ENCODE data around the gene TBX21.

The TBX21 gene, protein sequence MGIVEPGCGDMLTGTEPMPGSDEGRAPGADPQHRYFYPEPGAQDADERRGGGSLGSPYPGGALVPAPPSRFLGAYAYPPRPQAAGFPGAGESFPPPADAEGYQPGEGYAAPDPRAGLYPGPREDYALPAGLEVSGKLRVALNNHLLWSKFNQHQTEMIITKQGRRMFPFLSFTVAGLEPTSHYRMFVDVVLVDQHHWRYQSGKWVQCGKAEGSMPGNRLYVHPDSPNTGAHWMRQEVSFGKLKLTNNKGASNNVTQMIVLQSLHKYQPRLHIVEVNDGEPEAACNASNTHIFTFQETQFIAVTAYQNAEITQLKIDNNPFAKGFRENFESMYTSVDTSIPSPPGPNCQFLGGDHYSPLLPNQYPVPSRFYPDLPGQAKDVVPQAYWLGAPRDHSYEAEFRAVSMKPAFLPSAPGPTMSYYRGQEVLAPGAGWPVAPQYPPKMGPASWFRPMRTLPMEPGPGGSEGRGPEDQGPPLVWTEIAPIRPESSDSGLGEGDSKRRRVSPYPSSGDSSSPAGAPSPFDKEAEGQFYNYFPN

DNA sequence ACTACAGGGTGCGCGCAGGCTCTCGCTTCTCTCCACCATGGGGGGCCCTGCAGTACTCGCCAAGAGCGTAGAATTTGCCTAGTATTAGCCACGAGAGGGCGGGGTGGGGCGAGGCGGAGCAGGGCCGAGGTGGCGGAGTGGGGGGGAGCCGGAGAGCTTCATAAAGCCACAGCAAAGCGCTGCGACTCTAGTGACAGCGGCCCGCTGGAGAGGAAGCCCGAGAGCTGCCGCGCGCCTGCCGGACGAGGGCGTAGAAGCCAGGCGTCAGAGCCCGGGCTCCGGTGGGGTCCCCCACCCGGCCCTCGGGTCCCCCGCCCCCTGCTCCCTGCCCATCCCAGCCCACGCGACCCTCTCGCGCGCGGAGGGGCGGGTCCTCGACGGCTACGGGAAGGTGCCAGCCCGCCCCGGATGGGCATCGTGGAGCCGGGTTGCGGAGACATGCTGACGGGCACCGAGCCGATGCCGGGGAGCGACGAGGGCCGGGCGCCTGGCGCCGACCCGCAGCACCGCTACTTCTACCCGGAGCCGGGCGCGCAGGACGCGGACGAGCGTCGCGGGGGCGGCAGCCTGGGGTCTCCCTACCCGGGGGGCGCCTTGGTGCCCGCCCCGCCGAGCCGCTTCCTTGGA, at the start of gene TBX21:
TSS of gene TBX21 (plus strand) at position 190 of the 627 bp plus-strand sequence. CDS start at position 409, 219 bp downstream.
- peak; percentile 91 to 95 for DNase-seq (ENCODE audit: low read depth in 2 of 2)

DNA sequence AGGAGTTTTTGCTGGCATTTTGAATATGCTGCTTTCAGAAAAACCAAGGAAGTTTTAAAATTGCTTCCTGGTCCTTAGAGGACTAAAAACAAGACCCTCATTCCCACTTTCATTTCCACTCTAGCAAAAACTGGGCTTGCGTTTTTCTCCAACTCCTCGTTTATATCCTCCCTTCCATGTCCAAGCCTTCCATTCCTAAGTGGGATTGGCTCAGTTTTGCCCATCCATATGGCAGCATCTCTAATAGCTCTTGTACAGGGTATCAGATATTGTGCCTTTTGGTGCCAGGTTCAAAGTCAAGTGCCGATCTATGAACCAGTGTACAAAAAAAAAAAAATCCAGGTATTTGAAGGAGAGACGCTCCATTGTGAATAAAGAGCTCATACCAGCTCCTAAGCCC, 49.0 kb upstream of the TBX21 start:
- DNase-seq (ENCODE audit: low read depth in 2 of 2) = no peak

DNA sequence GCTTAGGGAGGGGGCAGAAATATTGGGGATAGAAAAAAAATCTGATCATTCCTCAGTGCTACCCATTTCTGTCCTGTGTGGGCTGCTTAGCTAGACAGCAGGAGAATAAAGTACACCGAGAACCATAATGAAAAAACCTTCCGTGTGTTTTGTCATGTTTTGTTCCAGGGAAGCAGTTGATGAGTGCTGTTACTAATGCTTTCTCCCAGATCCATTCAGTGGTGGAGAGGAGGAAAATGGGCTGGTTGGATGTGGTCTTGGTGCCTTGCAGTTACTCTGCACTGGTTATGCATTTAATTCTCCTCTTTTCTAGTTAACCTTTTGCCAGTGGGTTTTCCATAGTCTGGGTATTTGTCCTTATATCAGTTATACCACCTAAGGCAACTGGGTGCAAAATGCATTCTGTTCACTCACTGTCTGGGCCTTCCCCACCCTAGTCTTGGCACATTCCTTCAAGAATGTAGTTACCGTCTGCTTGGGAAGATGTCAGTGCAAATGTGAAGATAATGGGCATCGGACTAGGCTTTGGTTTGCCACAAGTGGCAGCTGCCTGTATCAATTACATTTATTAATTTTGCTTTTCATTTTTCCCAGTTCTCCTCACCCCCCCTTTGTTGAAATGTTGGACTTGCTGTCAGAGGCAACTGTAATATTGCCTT, 48.4 kb upstream of the TBX21 start:
- DNase-seq (ENCODE audit: low read depth in 2 of 2) = no peak

DNA sequence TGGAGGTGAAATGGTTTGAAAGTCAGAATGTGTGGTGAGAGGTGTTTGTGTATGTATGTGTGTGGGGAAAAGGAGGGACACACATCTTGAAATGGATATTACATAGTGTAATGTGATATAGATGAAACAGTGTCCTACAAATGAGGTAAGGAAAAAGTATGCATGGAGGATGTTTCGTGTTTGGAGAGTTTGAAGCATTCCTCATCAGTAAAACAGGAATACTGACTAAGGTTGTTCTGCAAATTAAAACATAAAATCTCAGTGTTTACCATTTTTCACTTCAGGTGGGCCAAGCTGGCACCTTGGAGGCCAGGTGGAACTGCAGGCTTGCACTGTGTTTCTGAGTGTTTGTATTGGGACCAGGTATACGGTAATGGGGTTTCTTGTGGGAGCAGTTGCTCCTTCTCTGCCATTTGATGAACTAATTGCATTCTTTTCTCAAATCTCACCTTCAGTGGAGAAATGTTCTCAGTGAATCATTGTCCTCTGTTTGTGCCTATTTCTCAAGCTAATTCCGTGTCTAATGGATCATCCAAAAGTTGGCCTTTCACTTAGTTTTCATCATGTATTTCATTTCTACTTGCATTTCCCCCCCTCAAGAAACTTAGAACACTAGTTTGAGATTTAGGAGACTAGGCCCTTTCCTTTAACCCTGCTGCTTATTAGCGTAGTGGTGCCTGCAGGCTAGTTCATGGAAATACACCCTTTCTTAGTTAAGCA, 47.3 kb upstream of the TBX21 start:
- no peak for DNase-seq (ENCODE audit: low read depth in 2 of 2)

DNA sequence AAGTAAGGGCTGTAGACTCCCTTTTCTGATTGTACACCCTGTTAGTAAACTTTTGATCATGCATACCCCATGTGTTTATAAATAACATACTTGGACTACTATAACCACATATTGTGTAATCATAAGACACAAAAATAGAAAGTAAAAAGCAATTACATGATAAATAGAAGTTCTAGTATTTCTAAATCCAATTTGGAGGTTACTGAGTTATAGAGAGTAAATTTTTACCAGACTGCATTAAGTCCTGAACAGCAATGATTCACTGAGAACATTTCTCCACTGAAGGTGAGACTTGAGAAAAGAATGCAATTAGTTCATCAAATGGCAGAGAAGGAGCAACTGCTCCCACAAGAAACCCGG, 46.8 kb upstream of the TBX21 start:
- DNase-seq (ENCODE audit: low read depth in 2 of 2) = no peak

DNA sequence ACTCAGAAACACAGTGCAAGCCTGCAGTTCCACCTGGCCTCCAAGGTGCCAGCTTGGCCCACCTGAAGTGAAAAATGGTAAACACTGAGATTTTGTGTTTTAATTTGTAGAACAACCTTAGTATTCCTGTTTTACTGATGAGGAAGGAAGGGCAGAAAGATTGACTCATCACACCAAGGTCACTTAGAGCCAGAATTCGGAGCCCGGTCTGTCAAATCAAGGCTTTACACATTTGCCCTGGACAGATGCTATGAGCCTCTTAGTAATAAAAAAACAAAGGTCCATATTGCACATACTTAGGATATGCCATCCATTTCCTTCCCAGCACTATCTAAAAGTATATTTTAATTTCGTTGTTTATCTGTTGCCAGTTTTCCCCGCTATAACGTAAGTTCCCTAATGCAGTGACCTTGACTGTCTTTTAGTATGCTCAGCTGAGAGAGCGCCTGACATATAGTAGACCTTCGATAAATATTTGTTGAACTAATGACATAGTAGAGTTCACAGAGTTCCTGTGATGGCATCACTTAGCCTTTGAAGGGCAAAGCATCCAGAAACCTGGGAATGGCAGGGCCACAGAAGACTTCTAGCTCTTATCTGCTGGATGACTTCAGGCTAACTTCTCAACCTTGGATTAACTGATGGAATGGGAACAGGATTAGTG, 46.2 kb upstream of the TBX21 start:
- no peak for DNase-seq (ENCODE audit: low read depth in 2 of 2)

DNA sequence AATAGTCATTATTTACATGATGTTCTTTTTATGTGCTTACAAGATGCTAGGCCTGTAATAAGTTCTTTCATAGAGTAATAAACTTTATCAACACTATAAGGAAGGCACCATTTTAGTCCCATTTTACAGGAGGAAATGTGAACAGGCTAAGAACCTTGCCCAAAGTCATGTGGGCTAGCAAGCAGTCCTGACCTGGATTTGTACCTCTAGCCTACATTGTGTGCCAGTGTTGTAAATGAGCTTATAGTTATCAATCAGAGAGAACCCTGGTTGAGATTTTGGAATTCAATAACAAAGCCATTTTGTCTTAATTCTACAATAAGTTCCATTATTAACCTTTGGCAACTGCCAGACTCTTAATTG, 45.7 kb upstream of the TBX21 start:
- no peak for DNase-seq (ENCODE audit: low read depth in 2 of 2)

DNA sequence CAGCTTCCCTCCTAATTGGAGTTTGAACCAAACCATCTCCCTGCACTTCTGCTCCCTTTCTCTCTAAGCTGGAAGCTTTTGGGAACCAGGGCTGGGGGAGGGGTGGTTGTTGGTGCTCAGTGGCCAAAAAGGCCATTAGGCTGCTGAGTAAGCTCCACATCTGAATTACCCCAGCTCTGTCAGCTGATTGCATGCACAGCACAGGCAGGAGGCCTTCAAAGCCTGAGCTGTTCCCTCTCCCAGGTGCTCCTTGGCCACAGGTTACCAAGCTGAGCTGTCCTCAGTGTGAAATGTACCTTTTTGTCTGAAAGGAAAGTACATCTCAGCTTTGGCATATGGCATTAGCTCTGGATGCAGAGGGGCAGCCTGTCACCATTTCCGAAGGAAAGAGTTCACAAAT, 45.3 kb upstream of the TBX21 start:
- DNase-seq (ENCODE audit: low read depth in 2 of 2) = no peak

DNA sequence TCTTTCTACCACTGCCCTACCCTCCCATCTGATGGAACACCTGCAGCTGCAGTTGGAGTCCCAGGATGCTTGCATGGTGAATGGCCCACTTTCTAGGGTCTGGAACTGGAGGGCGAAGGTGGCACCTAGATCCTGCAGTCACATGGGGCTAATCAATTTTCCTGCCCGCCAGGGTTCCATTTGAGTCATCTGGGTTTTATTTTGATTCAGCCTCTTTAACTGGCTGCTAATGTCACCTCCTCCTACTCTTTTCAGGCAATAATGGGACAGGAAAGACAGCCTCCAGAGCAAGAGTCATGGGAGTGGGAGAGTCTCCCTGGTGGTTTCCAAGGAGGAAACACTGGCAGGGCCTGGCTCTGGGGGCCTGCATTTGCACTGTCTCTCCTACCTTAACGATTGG, 42.9 kb upstream of the TBX21 start:
- no peak for DNase-seq (ENCODE audit: low read depth in 2 of 2)

DNA sequence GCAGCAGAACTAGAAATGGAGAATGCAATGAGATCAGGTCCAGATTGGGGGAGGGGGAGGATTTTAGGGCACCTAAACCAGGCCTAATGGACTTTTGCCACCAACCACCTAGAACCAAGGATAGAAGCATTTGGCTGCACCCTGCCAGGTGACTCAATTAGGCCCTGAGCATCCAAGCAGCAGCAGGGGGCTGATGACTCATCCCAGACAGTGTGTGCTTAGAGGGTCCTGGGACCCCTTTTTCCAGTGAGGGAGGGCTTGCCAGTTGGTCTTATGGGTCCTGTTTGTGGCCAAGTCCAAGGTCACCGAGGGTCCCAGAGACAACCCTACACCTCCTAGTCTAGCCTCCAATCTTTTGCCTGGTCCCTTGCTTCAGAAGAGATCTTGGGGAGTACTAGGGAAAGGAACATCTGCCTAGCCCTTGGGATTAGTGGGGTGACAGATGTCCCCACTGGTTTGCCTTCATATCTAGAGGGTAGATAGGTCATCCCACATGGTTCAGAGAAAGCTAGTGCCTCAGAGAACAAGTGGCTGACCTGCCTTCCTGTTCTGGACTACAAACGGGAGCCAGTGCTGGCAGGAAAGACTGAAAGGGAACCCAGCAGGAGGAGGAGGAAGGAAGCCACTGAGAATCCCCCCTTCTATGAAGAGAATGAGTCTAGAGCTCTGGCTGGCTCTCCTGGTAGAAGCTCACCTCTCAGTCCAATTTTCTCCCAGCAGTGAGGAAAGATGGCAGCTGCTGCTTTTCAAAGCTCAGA, 40.7 kb upstream of the TBX21 start:
- no peak for DNase-seq (ENCODE audit: low read depth in 2 of 2)

DNA sequence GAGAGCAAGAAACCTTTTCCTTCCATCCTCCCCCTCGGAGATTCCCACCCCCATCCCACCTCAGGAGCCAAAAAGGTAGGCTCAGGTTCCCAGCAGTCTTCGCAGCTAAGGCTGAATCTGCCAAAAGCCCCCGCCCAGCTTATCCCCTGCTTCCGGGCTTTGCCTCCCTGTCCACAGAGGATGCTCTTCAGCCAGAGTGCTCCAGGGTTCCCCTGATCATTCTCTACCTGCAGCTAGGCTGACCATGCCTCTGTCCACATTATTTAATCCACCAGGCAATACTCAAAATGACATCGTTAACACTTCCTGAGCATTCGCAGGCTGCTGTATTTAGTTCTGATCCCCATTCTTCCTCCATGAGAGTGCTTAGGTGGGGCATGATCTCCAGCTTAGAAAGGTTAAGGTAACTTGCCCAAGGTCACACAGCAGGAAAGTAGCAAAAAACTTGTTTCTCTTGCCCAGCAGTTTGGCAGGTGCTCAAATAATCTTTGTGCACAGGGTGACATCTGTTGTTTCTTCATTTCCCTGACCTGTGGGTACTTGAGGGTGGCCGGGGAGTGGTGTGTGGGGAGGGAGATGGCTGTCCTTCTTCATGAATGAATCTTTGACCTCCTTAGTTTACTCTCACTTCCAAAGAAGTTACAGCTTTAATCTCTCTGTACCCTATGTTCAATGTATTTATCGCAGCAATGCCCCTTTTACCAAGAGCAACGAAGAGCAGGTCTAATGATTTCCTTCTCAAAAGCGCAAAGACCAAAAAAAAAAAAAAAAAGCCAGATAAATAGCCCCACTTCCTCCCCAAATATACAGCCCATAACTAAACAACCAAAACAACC, 39.9 kb upstream of the TBX21 start:
- no peak for DNase-seq (ENCODE audit: low read depth in 2 of 2)

DNA sequence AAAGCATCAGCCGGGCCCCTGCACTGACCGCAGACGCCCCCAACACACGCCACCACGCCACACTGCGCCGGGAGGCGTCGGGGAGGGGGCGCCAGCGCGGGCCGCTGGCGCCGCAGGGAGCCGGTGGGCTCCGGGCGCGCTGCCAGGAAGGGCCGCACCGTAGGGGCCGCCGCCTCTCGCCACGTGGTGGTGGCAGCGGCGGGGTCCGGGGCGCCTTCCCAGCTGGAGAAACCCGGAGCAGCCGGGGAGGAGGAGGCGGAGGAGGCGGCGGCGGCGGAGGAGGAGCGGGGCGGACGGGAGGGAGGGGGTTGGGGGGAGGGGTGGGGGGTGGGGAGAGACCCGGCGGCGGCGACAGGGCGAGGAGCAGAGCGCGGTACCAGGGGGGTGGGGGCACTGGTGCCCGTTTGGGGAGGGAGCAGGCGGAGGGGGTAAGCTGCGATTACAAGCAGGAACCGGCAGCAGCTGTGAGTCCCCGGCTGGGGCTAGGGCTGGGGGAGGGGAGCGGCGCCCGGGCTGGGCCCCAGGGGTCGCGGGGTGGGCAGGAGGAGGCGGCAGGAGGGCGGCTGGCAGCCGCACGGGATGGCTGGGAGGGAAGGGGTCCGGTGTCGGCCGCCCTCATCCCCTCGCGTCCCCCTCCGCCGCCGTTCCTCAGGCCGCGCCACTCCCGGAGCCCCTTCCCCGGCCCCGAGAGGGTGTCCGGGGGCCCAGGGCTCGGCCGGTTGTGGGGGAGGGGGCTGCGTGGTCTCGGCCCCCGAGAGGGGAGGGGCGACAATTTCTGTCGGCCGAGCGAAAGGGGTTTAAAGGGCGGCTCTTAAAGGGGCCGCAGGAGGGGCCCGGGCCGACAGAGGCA, 39.1 kb upstream of the TBX21 start, which contains the start of gene TBKBP1:
TSS of gene TBKBP1 (plus strand) at position 431 of the 850 bp plus-strand sequence. CDS start 1,952 bp downstream, outside the sequence.
- DNase-seq (ENCODE audit: low read depth in 2 of 2) = peak; percentile 49 to 72

DNA sequence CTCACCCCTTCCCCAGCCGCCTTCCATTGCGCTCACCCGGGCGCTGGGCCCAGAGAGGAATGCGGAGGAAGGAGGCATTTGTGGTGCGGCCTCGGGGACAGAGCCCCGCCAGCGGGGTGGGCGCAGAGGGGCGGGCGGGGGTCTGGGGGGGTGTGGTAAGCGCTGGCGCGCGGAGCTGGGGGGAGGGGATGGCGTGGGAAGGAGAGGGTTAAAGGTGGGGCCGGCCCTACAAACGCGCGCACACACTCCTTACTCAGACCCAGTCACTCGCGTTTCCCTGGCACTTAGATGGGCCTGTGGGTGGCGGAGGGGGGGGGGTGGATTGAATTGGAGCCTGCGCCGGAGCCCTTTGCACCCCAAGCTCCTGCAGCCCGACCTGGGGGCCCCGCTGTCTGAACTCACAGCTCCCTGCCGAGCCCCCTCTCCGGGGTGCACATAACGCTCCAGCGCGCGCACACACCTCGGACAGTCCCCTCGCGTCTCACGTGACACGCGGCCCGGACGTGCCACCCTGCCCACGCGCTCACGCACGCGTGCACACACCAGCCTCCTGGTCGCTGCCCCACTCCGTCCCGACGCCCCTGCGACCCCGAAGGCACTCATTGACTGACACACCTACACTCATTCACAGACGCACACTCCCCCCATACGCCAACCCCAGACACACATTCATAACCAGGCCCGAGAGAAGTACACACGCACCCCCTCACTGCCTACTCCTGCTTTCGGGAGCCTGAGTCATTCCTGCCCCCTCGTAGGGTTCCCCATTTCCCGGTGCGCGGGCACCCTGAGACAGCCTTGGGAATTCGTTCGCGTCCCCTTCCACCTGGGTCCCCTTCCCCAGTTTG, 38.2 kb upstream of the TBX21 start:
- peak; percentile 48 to 64 for DNase-seq (ENCODE audit: low read depth in 2 of 2)

DNA sequence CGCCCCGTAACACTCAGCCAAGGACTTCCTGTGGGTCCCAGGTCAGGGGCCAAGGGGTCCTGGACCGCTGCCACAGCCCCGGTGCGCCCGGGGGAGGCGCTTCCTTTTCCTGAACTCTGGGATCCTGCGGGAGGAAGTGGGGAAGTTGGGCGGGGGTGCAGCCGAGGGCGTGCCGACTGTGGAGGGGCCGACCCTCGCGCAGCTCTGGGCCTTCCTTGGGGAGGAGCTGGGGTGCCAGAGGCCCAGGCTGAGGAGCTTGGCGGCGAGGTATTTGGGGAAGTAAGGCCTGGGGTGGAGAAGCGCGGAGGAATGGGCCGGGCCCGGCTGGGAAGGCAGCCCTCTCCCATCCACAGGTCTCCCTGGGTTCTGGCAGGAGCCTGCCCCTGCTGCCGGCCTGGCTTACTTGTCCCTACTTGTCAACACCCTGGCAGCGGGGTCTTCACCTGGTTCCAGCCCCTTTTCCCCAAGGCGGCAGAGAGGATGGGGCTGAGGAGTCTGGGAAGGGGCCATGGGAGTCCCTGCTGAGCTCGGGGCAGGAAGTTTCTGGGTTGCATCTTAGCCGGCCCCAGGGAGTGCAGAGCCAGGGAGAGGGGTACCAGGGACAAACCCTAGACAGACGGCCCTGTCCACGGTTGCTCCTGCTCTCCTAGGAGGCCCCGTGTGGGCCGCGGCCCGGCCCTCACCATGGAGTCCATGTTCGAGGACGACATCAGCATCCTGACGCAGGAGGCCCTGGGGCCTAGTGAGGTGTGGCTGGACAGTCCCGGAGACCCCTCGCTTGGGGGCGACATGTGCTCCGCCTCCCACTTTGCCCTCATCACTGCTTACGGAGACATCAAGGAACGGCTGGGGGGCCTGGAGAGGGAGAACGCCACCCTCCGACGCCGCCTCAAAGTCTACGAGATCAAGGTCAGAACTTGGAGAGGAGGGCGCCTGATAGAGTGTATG, 37.3 kb upstream of the TBX21 start:
- no peak for DNase-seq (ENCODE audit: low read depth in 2 of 2)

DNA sequence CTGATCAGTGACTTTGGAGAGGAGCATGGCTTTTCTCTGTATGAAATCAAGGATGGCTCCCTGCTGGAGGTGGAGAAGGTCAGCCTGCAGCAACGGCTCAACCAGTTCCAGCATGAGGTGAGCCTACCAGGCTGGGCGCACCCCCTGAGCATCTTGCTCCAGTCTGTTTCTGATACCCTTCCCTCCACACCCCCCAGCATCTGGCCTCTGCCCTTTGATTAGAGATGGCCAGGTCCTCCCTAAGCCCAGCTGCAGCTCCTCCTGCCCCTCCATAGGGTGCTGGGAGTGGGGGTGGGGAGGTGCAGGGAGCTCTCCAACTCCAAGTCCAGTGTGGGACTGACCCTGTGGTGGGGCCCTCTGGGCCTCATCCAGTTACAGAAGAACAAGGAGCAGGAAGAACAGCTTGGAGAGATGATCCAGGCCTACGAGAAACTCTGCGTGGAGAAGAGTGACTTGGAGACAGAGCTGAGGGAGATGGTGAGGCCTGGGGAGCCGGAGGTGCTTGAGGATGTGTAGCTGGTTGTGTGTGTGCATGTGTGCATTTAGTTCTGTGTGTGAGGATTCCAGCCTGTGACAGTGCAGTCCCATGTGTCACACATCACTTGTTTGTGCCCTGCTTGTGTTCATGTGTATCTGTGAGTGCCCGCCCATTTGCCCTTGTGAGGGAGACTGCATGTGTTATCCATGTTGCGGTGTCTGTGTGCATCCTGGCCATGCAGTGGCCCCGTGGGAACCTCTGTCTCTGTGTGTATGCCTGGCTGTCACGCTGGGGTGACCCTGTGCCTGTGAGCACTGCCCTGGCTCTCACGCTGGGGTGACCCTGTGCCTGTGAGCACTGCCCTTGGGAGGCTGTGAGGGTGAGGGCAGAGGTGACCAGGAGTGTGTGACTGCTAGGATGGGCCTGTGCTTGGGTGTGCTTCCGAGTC, 36.1 kb upstream of the TBX21 start:
- DNase-seq (ENCODE audit: low read depth in 2 of 2) = no peak

All from stimulated activated CD8-positive, alpha-beta memory T cell treated with anti-CD3 and anti-CD28 coated beads, Interleukin-7, amount 100 ng/mL, for 4 hours (primary cell).